KMS-11 (cell line): ENCODE data around the gene NEURL1.
"Not testable (repeated sequence)": the region's sequence is repeated elsewhere in the genome, so short reads cannot be mapped to it uniquely, and the experiment has no call there.

Experiments used
- H2AFZ ChIP-seq: fragments of 200-600 bp; sonication (generic); 2 replicates; pipeline ENCODE4 v1.6.1; 2016; ENCODE audit warnings: antibody characterized with exemption, mixed run types, low read depth
- H3K27ac ChIP-seq: fragments of 200-600 bp; sonication (generic); 2 replicates; pipeline ENCODE4 v1.6.1; 2016; ENCODE audit warnings: mild to moderate bottlenecking, mixed run types
- H3K27me3 ChIP-seq: fragments of 200-600 bp; sonication (generic); 2 replicates; pipeline ENCODE4 v1.6.1; 2017; ENCODE audit warnings: mild to moderate bottlenecking, low read depth, mixed run types, moderate library complexity; ENCODE audit not compliant: insufficient read depth
- H3K36me3 ChIP-seq: fragments of 200-600 bp; sonication (generic); 2 replicates; pipeline ENCODE4 v1.6.1; 2017; ENCODE audit warnings: mild to moderate bottlenecking, mixed run types; ENCODE audit not compliant: insufficient read depth
- H3K4me1 ChIP-seq: fragments of 200-600 bp; sonication (generic); 2 replicates; pipeline ENCODE4 v1.6.1; 2016; ENCODE audit warnings: mild to moderate bottlenecking, low read depth, mixed run types; ENCODE audit not compliant: poor library complexity, severe bottlenecking
- H3K4me2 ChIP-seq: fragments of 200-600 bp; sonication (generic); 2 replicates; pipeline ENCODE4 v1.7.0; 2016; ENCODE audit warnings: mild to moderate bottlenecking, mixed run types
- H3K4me3 ChIP-seq: fragments of 200-600 bp; sonication (generic); IDR thresholded peaks from 2 replicates; pipeline ENCODE4 v1.6.1; 2017; ENCODE audit warnings: low read depth, low read length, mixed read lengths; ENCODE audit not compliant: insufficient read depth
- H3K79me2 ChIP-seq: fragments of 200-600 bp; sonication (generic); 2 replicates; pipeline ENCODE4 v1.6.1; 2016; ENCODE audit warnings: low read depth, mixed run types; ENCODE audit not compliant: insufficient read depth
- H3K9ac ChIP-seq: fragments of 200-600 bp; sonication (generic); 2 replicates; pipeline ENCODE4 v1.6.1; 2016; ENCODE audit warnings: mild to moderate bottlenecking, mixed run types
- H4K20me1 ChIP-seq: fragments of 200-600 bp; sonication (generic); 2 replicates; pipeline ENCODE4 v1.6.1; 2016; ENCODE audit warnings: mild to moderate bottlenecking, mixed run types; ENCODE audit not compliant: insufficient read depth
- TF ChIP-seq, protein P1 (sequence below): fragments of 200-600 bp; sonication (generic); conservative IDR thresholded peaks from 2 replicates; pipeline ENCODE4 v1.6.1; 2017; ENCODE audit warnings: low read depth, mild to moderate bottlenecking, antibody characterized with exemption, low read length, moderate library complexity, mixed read lengths

NEURL1 gene

DNA sequence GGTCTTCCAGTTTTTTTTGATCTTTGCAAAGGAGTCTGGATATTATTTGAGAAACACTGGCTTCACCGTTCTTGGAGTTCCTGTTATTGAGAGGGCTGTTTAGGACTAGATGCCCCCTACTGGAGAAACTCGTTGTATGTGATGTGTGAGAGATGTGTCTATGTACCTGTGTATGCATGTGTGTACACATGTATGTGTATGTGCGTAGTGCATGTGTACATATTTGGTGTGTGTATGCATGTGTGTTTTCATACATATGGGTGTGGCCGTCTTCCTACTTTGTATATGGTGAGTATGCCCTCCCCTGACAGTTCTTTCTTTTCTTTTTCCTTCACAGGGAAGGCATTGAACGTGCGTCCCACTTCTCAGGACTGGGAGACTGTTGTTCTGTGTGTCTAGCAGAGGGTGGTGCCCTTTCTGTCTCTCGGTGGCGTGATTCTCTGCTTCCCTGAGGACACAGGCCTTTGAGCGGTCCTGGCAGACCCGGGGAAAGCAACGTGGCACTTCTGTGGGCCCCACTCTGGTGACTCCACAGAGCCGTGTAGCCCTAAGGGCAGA, 11.5 kb upstream of the NEURL1 start:
- no peak overlapping the region for H3K4me3 ChIP-seq
- no peaks in the 10 kb centered on the region for H3K79me2 ChIP-seq
- H3K36me3 ChIP-seq: no peaks in the 10 kb centered on the region
- H3K27me3 ChIP-seq: no peaks in the 10 kb centered on the region
- TF ChIP-seq, protein P1, sequence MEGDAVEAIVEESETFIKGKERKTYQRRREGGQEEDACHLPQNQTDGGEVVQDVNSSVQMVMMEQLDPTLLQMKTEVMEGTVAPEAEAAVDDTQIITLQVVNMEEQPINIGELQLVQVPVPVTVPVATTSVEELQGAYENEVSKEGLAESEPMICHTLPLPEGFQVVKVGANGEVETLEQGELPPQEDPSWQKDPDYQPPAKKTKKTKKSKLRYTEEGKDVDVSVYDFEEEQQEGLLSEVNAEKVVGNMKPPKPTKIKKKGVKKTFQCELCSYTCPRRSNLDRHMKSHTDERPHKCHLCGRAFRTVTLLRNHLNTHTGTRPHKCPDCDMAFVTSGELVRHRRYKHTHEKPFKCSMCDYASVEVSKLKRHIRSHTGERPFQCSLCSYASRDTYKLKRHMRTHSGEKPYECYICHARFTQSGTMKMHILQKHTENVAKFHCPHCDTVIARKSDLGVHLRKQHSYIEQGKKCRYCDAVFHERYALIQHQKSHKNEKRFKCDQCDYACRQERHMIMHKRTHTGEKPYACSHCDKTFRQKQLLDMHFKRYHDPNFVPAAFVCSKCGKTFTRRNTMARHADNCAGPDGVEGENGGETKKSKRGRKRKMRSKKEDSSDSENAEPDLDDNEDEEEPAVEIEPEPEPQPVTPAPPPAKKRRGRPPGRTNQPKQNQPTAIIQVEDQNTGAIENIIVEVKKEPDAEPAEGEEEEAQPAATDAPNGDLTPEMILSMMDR: peak; percentile 73
- no peak overlapping the region for H3K9ac ChIP-seq
- no peaks in the 10 kb centered on the region for H4K20me1 ChIP-seq
- no peak overlapping the region for H2AFZ ChIP-seq
- no peak overlapping the region for H3K4me2 ChIP-seq
- peaks cover 32% of the 10 kb centered on the region for H3K4me1 ChIP-seq
- H3K27ac ChIP-seq: no peak overlapping the region

- H3K9ac ChIP-seq, H3K36me3 ChIP-seq, H3K4me2 ChIP-seq, H3K4me3 ChIP-seq, H4K20me1 ChIP-seq, H3K79me2 ChIP-seq, H3K27ac ChIP-seq, H3K27me3 ChIP-seq, H2AFZ ChIP-seq: not testable (repeated sequence)
- H3K4me1 ChIP-seq: peaks cover 46% of the 10 kb centered on the region
Measured at GRCh38 chr10:103486635-103487409, 6.7 kb upstream of the NEURL1 start.

DNA sequence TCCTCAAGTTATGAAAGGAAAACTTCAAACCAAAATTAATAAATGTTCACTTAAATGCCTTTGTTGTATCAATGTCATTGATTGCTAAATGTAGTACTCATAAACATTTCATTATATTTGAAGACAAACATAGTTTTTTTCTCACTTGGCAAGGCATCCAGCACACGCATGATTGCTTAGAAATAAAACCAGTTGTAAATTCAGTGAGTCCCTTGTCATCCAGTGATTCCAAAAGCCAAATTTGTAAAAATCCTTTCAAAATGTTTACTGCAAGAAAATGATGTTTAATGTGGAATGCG, 6.1 kb upstream of the NEURL1 start:
- TF ChIP-seq, protein P1: no peak

GRCh38 chr10:103490986-103491314, 2.6 kb upstream of the NEURL1 start:
- Histone ChIP-seq H3K79me2 (no peaks in the 10 kb centered on the region), H3K4me3 (no peak overlapping the region), H3K27ac (peak overlapping the region; percentile 52), H4K20me1 (no peaks in the 10 kb centered on the region), H3K27me3 (peaks cover 10% of the 10 kb centered on the region; the same call in 1 of the 2 replicates), H3K4me2 (peak overlapping the region; percentile 56), H3K4me1 (peaks cover 40% of the 10 kb centered on the region), H3K9ac (peak overlapping the region; percentile 17; the same call in 1 of the 2 replicates), H3K36me3 (no peaks in the 10 kb centered on the region), H2AFZ (peak overlapping the region; percentile 39; the same call in 1 of the 2 replicates)
- TF ChIP-seq, protein P1: no peak

More for the DNA sequence above, 6.1 kb upstream of the NEURL1 start:
- H2AFZ ChIP-seq: no peak overlapping the region
- no peaks in the 10 kb centered on the region for H3K79me2 ChIP-seq
- no peak overlapping the region for H3K4me2 ChIP-seq
- no peaks in the 10 kb centered on the region for H3K27me3 ChIP-seq
- no peak overlapping the region for H3K9ac ChIP-seq
- H3K4me1 ChIP-seq: peaks cover 45% of the 10 kb centered on the region
- no peaks in the 10 kb centered on the region for H3K36me3 ChIP-seq
- H3K27ac ChIP-seq: no peak overlapping the region
- no peak overlapping the region for H3K4me3 ChIP-seq
- H4K20me1 ChIP-seq: no peaks in the 10 kb centered on the region
